B cell (primary cell): ENCODE results near the gene POLQ.

ENCODE experiments used
- CTCF ChIP-seq: fragments of 200-600 bp; IDR thresholded peaks from one replicate; pipeline ENCODE4 v1.8.0; 2022; ENCODE audit warnings: antibody characterized with exemption, mild to moderate bottlenecking
- EZH2 ChIP-seq: IDR thresholded peaks from 2 replicates; pipeline ENCODE4 v1.6.1; 2012; ENCODE audit warnings: borderline replicate concordance, low read depth, mild to moderate bottlenecking, moderate library complexity, low read length; ENCODE audit not compliant: insufficient read depth, poor library complexity, severe bottlenecking

GRCh38 chr3:121491683-121492320, 54.0 kb downstream of the POLQ start:
- TF ChIP-seq CTCF (no peak), EZH2 (no peak)
